OCI-LY7 (cell line): ENCODE data around the gene MAGOH. TPM values are rescaled to one million over a fixed set of nuclear protein-coding genes. Genes with fewer than 3 reads are reported as not detected.

Experiments used
- BruUV-seq: library from RNA; stranded (reverse); fragments of 400-500 nt; replicated peaks from 2 replicates; lab custom pipeline; 2021; lab: Mats Ljungman, UMichigan
- CTCF ChIA-PET: fragments of 300-600 bp; sonication (Branson Sonifier 250); formaldehyde crosslinking; loops from one replicate; lab custom pipeline; 2022; ENCODE audit warnings: antibody characterized with exemption; ENCODE audit not compliant: unreplicated experiment; lab: Charles Lee
- POLR2A ChIA-PET: fragments of 300-600 bp; sonication (Branson Sonifier 250); formaldehyde crosslinking; loops from one replicate; lab custom pipeline; 2022; ENCODE audit warnings: antibody characterized with exemption; lab: Charles Lee
- DNase-seq: peaks from one replicate; pipeline ENCODE4 v3.0.0-alpha.2; 2015; ENCODE audit warnings: low spot score
- H2AFZ ChIP-seq: fragments of 200-600 bp; sonication (generic), shearing (Covaris generic); 2 replicates; pipeline ENCODE4 v1.6.1; 2014; ENCODE audit warnings: mild to moderate bottlenecking, antibody characterized with exemption, low read length, moderate library complexity
- H3K27ac ChIP-seq: fragments of 200-600 bp; sonication (generic); 2 replicates; pipeline ENCODE4 v1.5.1; 2014; ENCODE audit warnings: mixed run types, low read depth, mild to moderate bottlenecking, moderate library complexity, low read length, inconsistent platforms; ENCODE audit not compliant: poor library complexity, severe bottlenecking
- H3K36me3 ChIP-seq: fragments of 200-600 bp; sonication (generic); 2 replicates; pipeline ENCODE4 v1.6.1; 2014; ENCODE audit warnings: mild to moderate bottlenecking, antibody characterized with exemption, low read length, moderate library complexity, mixed read lengths; ENCODE audit not compliant: insufficient read depth
- H3K4me1 ChIP-seq: fragments of 200-600 bp; sonication (generic); 2 replicates; pipeline ENCODE4 v1.5.1; 2014; ENCODE audit warnings: mild to moderate bottlenecking, low read length; ENCODE audit not compliant: insufficient read depth, poor library complexity, severe bottlenecking
- H3K4me2 ChIP-seq: fragments of 200-600 bp; sonication (generic); 2 replicates; pipeline ENCODE4 v1.6.1; 2014; ENCODE audit warnings: mild to moderate bottlenecking, low read length
- H3K4me3 ChIP-seq: fragments of 200-600 bp; sonication (generic); 2 replicates; pipeline ENCODE4 v1.5.1; 2014; ENCODE audit warnings: mild to moderate bottlenecking, low read depth, low read length; ENCODE audit not compliant: poor library complexity, severe bottlenecking
- H3K79me2 ChIP-seq: fragments of 200-600 bp; sonication (generic); 2 replicates; pipeline ENCODE4 v1.6.1; 2016; ENCODE audit warnings: low read depth, mild to moderate bottlenecking, low read length, moderate library complexity, mixed read lengths; ENCODE audit not compliant: insufficient read depth
- H3K9me2 ChIP-seq: fragments of 200-600 bp; sonication (generic); 2 replicates; pipeline ENCODE4 v1.6.1; 2016; ENCODE audit warnings: mild to moderate bottlenecking, low read length, mixed read lengths; ENCODE audit not compliant: insufficient read depth
- H3K9me3 ChIP-seq: fragments of 200-600 bp; sonication (generic); 2 replicates; pipeline ENCODE4 v1.6.1; 2014; ENCODE audit warnings: mild to moderate bottlenecking, mixed run types, low read length, mixed read lengths
- H4K20me1 ChIP-seq: fragments of 200-600 bp; sonication (generic); 2 replicates; pipeline ENCODE4 v1.6.1; 2014; ENCODE audit warnings: mild to moderate bottlenecking, antibody characterized with exemption, low read length, moderate library complexity, mixed read lengths; ENCODE audit not compliant: insufficient read depth
- CTCF ChIP-seq: fragments of 200-600 bp; sonication (generic); conservative IDR thresholded peaks from 2 replicates; pipeline ENCODE4 v1.5.1; 2014; ENCODE audit warnings: mild to moderate bottlenecking, antibody characterized with exemption, low read length, moderate library complexity, mixed read lengths
- EZH2phosphoT487 ChIP-seq: fragments of 200-600 bp; sonication (generic); IDR thresholded peaks from 2 replicates; pipeline ENCODE4 v1.6.1; 2018; ENCODE audit warnings: low read depth, borderline replicate concordance, mild to moderate bottlenecking, mixed run types, antibody characterized with exemption, low read length, moderate library complexity, mixed read lengths
- intact Hi-C: fragments of 100-400 bp; cut with micrococcal nuclease; formaldehyde crosslinking; loops from one replicate; pipeline ENCODE4 v1.10.0; 2022; ENCODE audit not compliant: unreplicated experiment
- total RNA-seq, 2 experiments: library from RNA; depleted of rRNA in 1 of 2; stranded (reverse); fragments of >200 nt in 1 of 2; shearing (Covaris generic) in 1 of 2; gene quantifications; 2 replicates each; pipeline ENCODE4 v1.2.3, GENCODE V29; 2014 to 2022

The MAGOH gene
- total RNA-seq, 2 experiments from 2014 or later: 87.3 to 98.3 TPM

DNA sequence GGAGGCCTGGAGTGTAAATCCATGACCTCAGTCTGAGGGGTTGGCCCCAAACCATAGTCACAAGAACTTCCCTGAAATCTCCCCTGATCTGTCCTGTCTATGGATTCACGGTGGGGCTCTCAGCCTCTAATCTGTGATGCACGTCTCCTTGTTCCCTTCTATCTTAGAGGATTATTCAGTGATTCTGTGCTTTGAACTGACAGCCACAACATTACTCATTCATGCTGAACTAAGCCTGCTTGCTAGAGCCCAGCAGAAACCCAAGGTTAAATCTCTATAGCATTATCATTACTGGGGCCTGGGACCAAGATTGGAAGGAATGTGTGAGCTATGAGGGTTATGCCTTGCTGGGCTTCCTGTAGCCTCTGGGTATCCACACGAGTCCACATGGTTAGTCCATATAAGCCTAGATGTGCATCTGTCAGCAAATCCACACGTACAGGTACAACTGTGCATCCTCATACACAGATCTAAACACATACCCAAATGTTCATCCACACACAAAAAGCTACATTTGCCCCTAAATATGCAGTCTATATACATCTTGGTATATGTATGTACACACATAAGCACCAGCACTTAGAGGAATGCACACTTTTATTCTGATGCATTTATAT, 22.4 kb upstream of the MAGOH start:
- Histone ChIP-seq H3K79me2 (no peaks in the 10 kb centered on the region), H3K36me3 (peaks cover 100% of the 10 kb centered on the region), H4K20me1 (no peaks in the 10 kb centered on the region; the same call in 1 of the 2 replicates), H3K4me2 (no peak overlapping the region), H3K27ac (peak overlapping the region; percentile 54), H2AFZ (no peak overlapping the region), H3K9me2 (no peaks in the 10 kb centered on the region), H3K4me3 (no peak overlapping the region), H3K9me3 (no peaks in the 10 kb centered on the region), H3K4me1 (peaks cover 17% of the 10 kb centered on the region)
- POLR2A ChIA-PET: interaction anchor here (0.6 kb wide), 1 partner anchor 124 kb away, joined by 3 read pairs; no protein-coding TSS in a partner anchor
- no peak for DNase-seq
- CTCF ChIA-PET: no interaction called here
- intact Hi-C loops: no loop called here
- BruUV-seq: no TSS peak
- TF ChIP-seq CTCF (no peak), EZH2phosphoT487 (no peak)

- no TSS peak for BruUV-seq
- Histone ChIP-seq H3K9me2 (no peaks in the 10 kb centered on the region), H3K79me2 (no peaks in the 10 kb centered on the region), H4K20me1 (no peaks in the 10 kb centered on the region; the same call in 1 of the 2 replicates), H2AFZ (no peak overlapping the region), H3K4me1 (peaks cover 17% of the 10 kb centered on the region), H3K4me2 (peak overlapping the region; percentile 34), H3K9me3 (no peaks in the 10 kb centered on the region), H3K36me3 (peaks cover 99% of the 10 kb centered on the region), H3K4me3 (no peak overlapping the region), H3K27ac (peak overlapping the region; percentile 54)
- TF ChIP-seq CTCF (no peak), EZH2phosphoT487 (no peak)
- intact Hi-C loops: no loop called here
- peak; percentile 57 for DNase-seq
- CTCF ChIA-PET: no interaction called here
- POLR2A ChIA-PET: interaction anchor here (0.6 to 1.0 kb wide), 4 partner anchors 13 to 163 kb away, joined by 3 to 6 read pairs (median 4); partner anchors contain the start of gene MAGOH
These were observed 21.6 kb upstream of the MAGOH start for GRCh38 chr1:53259932-53260331.

- intact Hi-C loops: no loop called here
- POLR2A ChIA-PET: interaction anchor here (0.6 kb wide), 1 partner anchor 966 kb away, joined by 3 read pairs; no protein-coding TSS in a partner anchor
- Histone ChIP-seq H3K4me3 (no peak overlapping the region), H3K4me2 (no peak overlapping the region), H3K4me1 (peaks cover 17% of the 10 kb centered on the region), H3K27ac (no peak overlapping the region), H3K36me3 (peaks cover 98% of the 10 kb centered on the region), H3K9me2 (no peaks in the 10 kb centered on the region), H2AFZ (no peak overlapping the region), H3K9me3 (no peaks in the 10 kb centered on the region), H3K79me2 (no peaks in the 10 kb centered on the region), H4K20me1 (no peaks in the 10 kb centered on the region; the same call in 1 of the 2 replicates)
- no peak for TF ChIP-seq EZH2phosphoT487
- TF ChIP-seq CTCF: no peak
- CTCF ChIA-PET: no interaction called here
- no TSS peak for BruUV-seq
- no peak for DNase-seq
These were observed 19.9 kb upstream of the MAGOH start for GRCh38 chr1:53258216-53258615.
